ENCODE measurements around the gene TGM2. TPM values are rescaled to one million over a fixed set of nuclear protein-coding genes. Genes with fewer than 3 reads are reported as not detected.

The TGM2 gene
- total RNA-seq, 1 experiment from 2014 or later = 113 TPM

- no peak overlapping the region for H3K27ac ChIP-seq (ENCODE audit: low read length)
- no peaks in the 10 kb centered on the region for H3K4me1 ChIP-seq (ENCODE audit: control insufficient read depth, insufficient read depth, low read length)
- intact Hi-C loops (cut with micrococcal nuclease; ENCODE audit: unreplicated experiment) = no loop called here
- H3K9me3 ChIP-seq (ENCODE audit: control insufficient read depth, insufficient read depth, low read depth, low read length) = no peaks in the 10 kb centered on the region
- H3K27me3 ChIP-seq (ENCODE audit: control insufficient read depth, insufficient read depth, low read length) = no peaks in the 10 kb centered on the region
- TF ChIP-seq SIN3A (IDR thresholded peaks at IDR 0.05; ENCODE audit: borderline replicate concordance, insufficient read depth, low read depth, low read length) (no peak), REST (IDR thresholded peaks at IDR 0.05; ENCODE audit: insufficient read depth in 1 of 2, low read depth in 2 of 2, low read length in 1 of 2) (no peak)
- no peaks in the 10 kb centered on the region for H3K36me3 ChIP-seq (ENCODE audit: control insufficient read depth, insufficient read depth, low read length)
- CTCF ChIA-PET = no interaction called here
- no peak for ATAC-seq
- in situ Hi-C loops (cut with HindIII; ENCODE audit: low pct_unique_long_range_greater_than_20kb, low sequenced_read_pairs) = no loop called here
- no peak for DNase-seq (ENCODE audit: low read depth, low spot score)
- H3K4me3 ChIP-seq (ENCODE audit: low read depth in 2 of 2, low read length in 2 of 2) = no peak overlapping the region
- BruUV-seq (replicated peaks) = no TSS peak
- POLR2A ChIA-PET = no interaction called here
These were observed 16.9 kb upstream of the TGM2 start for GRCh38 chr20:38181971-38182370.

- Histone ChIP-seq H3K36me3 (ENCODE audit: control insufficient read depth, insufficient read depth, low read length) (no peaks in the 10 kb centered on the region), H3K27ac (ENCODE audit: low read length) (no peak overlapping the region), H3K9me3 (ENCODE audit: control insufficient read depth, insufficient read depth, low read depth, low read length) (no peaks in the 10 kb centered on the region), H3K4me1 (ENCODE audit: control insufficient read depth, insufficient read depth, low read length) (no peaks in the 10 kb centered on the region), H3K27me3 (ENCODE audit: control insufficient read depth, insufficient read depth, low read length) (no peaks in the 10 kb centered on the region), H3K4me3 (ENCODE audit: low read depth in 2 of 2, low read length in 2 of 2) (no peak overlapping the region)
- ChIA-PET POLR2A (no interaction called here), CTCF (no interaction called here)
- intact Hi-C loops (cut with micrococcal nuclease; ENCODE audit: unreplicated experiment) (no loop called here), in situ Hi-C loops (cut with HindIII; ENCODE audit: low pct_unique_long_range_greater_than_20kb, low sequenced_read_pairs) (no loop called here)
- BruUV-seq (replicated peaks) = no TSS peak
- ATAC-seq (no peak), DNase-seq (ENCODE audit: low read depth, low spot score) (no peak)
- TF ChIP-seq CTCF (IDR thresholded peaks at IDR 0.05) (no peak), SIN3A (IDR thresholded peaks at IDR 0.05; ENCODE audit: borderline replicate concordance, insufficient read depth, low read depth, low read length) (no peak), POLR2AphosphoS5 (IDR thresholded peaks at IDR 0.05; ENCODE audit: low read depth, low read length) (no peak), TCF7L2 (IDR thresholded peaks at IDR 0.05; ENCODE audit: low read depth, low read length) (no peak)
These were observed 16.2 kb upstream of the TGM2 start for GRCh38 chr20:38181207-38181801.

- no peaks in the 10 kb centered on the region for H3K36me3 ChIP-seq (ENCODE audit: control insufficient read depth, insufficient read depth, low read length)
- no peaks in the 10 kb centered on the region for H3K4me1 ChIP-seq (ENCODE audit: control insufficient read depth, insufficient read depth, low read length)
- ATAC-seq (no peak), DNase-seq (ENCODE audit: low read depth, low spot score) (no peak)
- H3K4me3 ChIP-seq (ENCODE audit: low read depth in 2 of 2, low read length in 2 of 2) = no peak overlapping the region
- intact Hi-C loops (cut with micrococcal nuclease; ENCODE audit: unreplicated experiment) (no loop called here), in situ Hi-C loops (cut with HindIII; ENCODE audit: low pct_unique_long_range_greater_than_20kb, low sequenced_read_pairs) (no loop called here)
- CTCF ChIA-PET = no interaction called here
- no peak for TF ChIP-seq SIN3A (IDR thresholded peaks at IDR 0.05; ENCODE audit: borderline replicate concordance, insufficient read depth, low read depth, low read length)
- no peaks in the 10 kb centered on the region for H3K27me3 ChIP-seq (ENCODE audit: control insufficient read depth, insufficient read depth, low read length)
- no peaks in the 10 kb centered on the region for H3K9me3 ChIP-seq (ENCODE audit: control insufficient read depth, insufficient read depth, low read depth, low read length)
- BruUV-seq (replicated peaks) = no TSS peak
- no peak overlapping the region for H3K27ac ChIP-seq (ENCODE audit: low read length)
- POLR2A ChIA-PET = no interaction called here
These were observed 15.7 kb upstream of the TGM2 start for GRCh38 chr20:38180781-38181180.
